Tibial nerve (tissue), 4 donors: ENCODE data around the gene GAP43.

Experiments
- CTCF ChIP-seq, 5 experiments: fragments of 200-600 bp in 3 of 5; fragments of 450-650 bp in 2 of 5; sonication (generic) in 3 of 5; IDR thresholded peaks; one replicate each; pipeline ENCODE4 v1.5.1; 2016 to 2019; ENCODE audit warnings: antibody characterized with exemption in 5 of 5, mild to moderate bottlenecking in 3 of 5, moderate library complexity in 2 of 5
- EP300 ChIP-seq, 2 donors: sonication (generic); formaldehyde crosslinking; IDR thresholded peaks; one replicate each; pipeline ENCODE4 v1.6.1; 2017; ENCODE audit warnings: antibody characterized with exemption in 2 of 2, mild to moderate bottlenecking in 1 of 2
- POLR2A ChIP-seq, 2 donors: fragments of 450-650 bp; IDR thresholded peaks; one replicate each; pipeline ENCODE4 v1.6.1; 2017; ENCODE audit warnings: antibody characterized with exemption in 2 of 2, mild to moderate bottlenecking in 2 of 2, moderate library complexity in 2 of 2

- TF ChIP-seq CTCF (IDR thresholded peaks at IDR 0.05) (no peak), POLR2A (IDR thresholded peaks at IDR 0.05) (no peak), EP300 (IDR thresholded peaks at IDR 0.05) (no peak)
Observed at GRCh38 chr3:115715241-115715745, 92.0 kb downstream of the GAP43 start.
